WTC11 (cell line): ENCODE results near the gene SLC25A51. TPM values are rescaled to one million over a fixed set of nuclear protein-coding genes. Genes with fewer than 3 reads are reported as not detected.

Experiments used
- ATAC-seq: fragments of 200-7000 bp; cut with Tn5 transposase; 2 replicates; pipeline ENCODE4 v1.10.0; 2021; ENCODE audit warnings: mild to moderate bottlenecking, moderate library complexity
- CTCF ChIA-PET: fragments of 300-600 bp; sonication (Branson Sonifier 250); formaldehyde crosslinking; loops from one replicate; lab custom pipeline; 2021; ENCODE audit warnings: antibody characterized with exemption; lab: Charles Lee
- POLR2A ChIA-PET: fragments of 350-600 bp; sonication (Branson Sonifier 250); formaldehyde crosslinking; loops from one replicate; lab custom pipeline; 2021; ENCODE audit warnings: antibody characterized with exemption; lab: Charles Lee
- DNase-seq: peaks from one replicate; pipeline ENCODE4 v3.0.0; 2021; ENCODE audit warnings: low spot score
- H3K27ac Mint-ChIP-seq: 2 replicates; pipeline ENCODE4 v1.8.0; 2021; ENCODE audit warnings: mixed read lengths
- H3K27me3 Mint-ChIP-seq: 2 replicates; pipeline ENCODE4 v1.8.0; 2021; ENCODE audit warnings: low read depth, mild to moderate bottlenecking, moderate library complexity, mixed read lengths
- H3K36me3 Mint-ChIP-seq: 2 replicates; pipeline ENCODE4 v1.8.0; 2021; ENCODE audit warnings: mixed read lengths
- H3K4me1 Mint-ChIP-seq: 2 replicates; pipeline ENCODE4 v1.8.0; 2022; ENCODE audit warnings: mixed read lengths
- H3K4me3 Mint-ChIP-seq: 2 replicates; pipeline ENCODE4 v1.8.0; 2021; ENCODE audit warnings: mild to moderate bottlenecking, moderate library complexity, mixed read lengths
- H3K9me3 Mint-ChIP-seq: 2 replicates; pipeline ENCODE4 v1.8.0; 2021; ENCODE audit warnings: mixed read lengths
- ARID4B ChIP-seq: sonication (generic); formaldehyde crosslinking; IDR thresholded peaks from 2 replicates; pipeline ENCODE4 v1.8.0; 2023; ENCODE audit warnings: missing genetic modification reagents, mild to moderate bottlenecking, borderline replicate concordance
- FOXJ3 ChIP-seq: sonication (generic); formaldehyde crosslinking; IDR thresholded peaks from 2 replicates; pipeline ENCODE4 v1.9.0; 2021; ENCODE audit warnings: missing genetic modification reagents, mild to moderate bottlenecking, borderline replicate concordance
- KAT7 ChIP-seq: sonication (generic); formaldehyde crosslinking; IDR thresholded peaks from 2 replicates; pipeline ENCODE4 v1.8.1; 2023; ENCODE audit warnings: missing genetic modification reagents, mild to moderate bottlenecking, borderline replicate concordance
- MYBL2 ChIP-seq: sonication (generic); formaldehyde crosslinking; IDR thresholded peaks from 2 replicates; pipeline ENCODE4 v1.8.1; 2023; ENCODE audit warnings: mild to moderate bottlenecking, moderate library complexity, missing genetic modification reagents
- SMAD4 ChIP-seq: sonication (generic); formaldehyde crosslinking; IDR thresholded peaks from 2 replicates; pipeline ENCODE4 v1.8.0; 2022; ENCODE audit warnings: mild to moderate bottlenecking, missing genetic modification reagents
- TCF7 ChIP-seq: sonication (generic); formaldehyde crosslinking; IDR thresholded peaks from 2 replicates; pipeline ENCODE4 v1.8.0; 2022; ENCODE audit warnings: mild to moderate bottlenecking, low read depth, missing genetic modification reagents, moderate library complexity
- total RNA-seq: library from RNA; stranded (reverse); gene quantifications from 3 replicates; pipeline ENCODE4 v1.2.3, GENCODE V29; 2021
- TF ChIP-seq, protein P1 (sequence below): sonication (generic); formaldehyde crosslinking; IDR thresholded peaks from 2 replicates; pipeline ENCODE4 v1.8.0; 2022; ENCODE audit warnings: missing genetic modification reagents
- TF ChIP-seq, protein P2 (sequence below): sonication (generic); formaldehyde crosslinking; conservative IDR thresholded peaks from 2 replicates; pipeline ENCODE4 v1.8.1; 2022; ENCODE audit warnings: mild to moderate bottlenecking, missing genetic modification reagents
- TF ChIP-seq, protein P3 (sequence below): fragments of 250-450 bp; sonication (Bioruptor Pico); IDR thresholded peaks from 2 replicates; pipeline ENCODE4 v1.9.0; 2021; ENCODE audit warnings: mild to moderate bottlenecking
- TF ChIP-seq, protein P4 (sequence below): sonication (generic); formaldehyde crosslinking; IDR thresholded peaks from 2 replicates; pipeline ENCODE4 v1.8.1; 2022; ENCODE audit warnings: mild to moderate bottlenecking, missing genetic modification reagents, moderate library complexity, borderline replicate concordance
- TF ChIP-seq, protein P5 (sequence below): sonication (generic); formaldehyde crosslinking; IDR thresholded peaks from 2 replicates; pipeline ENCODE4 v1.8.1; 2023; ENCODE audit warnings: mild to moderate bottlenecking, missing genetic modification reagents
- TF ChIP-seq, protein P6 (sequence below): sonication (generic); formaldehyde crosslinking; IDR thresholded peaks from 2 replicates; pipeline ENCODE4 v1.8.1; 2023; ENCODE audit warnings: mild to moderate bottlenecking, moderate library complexity, missing genetic modification reagents

The SLC25A51 gene
- total RNA-seq, 1 experiment from 2014 or later, result 15.4 TPM

- TF ChIP-seq, protein P1, sequence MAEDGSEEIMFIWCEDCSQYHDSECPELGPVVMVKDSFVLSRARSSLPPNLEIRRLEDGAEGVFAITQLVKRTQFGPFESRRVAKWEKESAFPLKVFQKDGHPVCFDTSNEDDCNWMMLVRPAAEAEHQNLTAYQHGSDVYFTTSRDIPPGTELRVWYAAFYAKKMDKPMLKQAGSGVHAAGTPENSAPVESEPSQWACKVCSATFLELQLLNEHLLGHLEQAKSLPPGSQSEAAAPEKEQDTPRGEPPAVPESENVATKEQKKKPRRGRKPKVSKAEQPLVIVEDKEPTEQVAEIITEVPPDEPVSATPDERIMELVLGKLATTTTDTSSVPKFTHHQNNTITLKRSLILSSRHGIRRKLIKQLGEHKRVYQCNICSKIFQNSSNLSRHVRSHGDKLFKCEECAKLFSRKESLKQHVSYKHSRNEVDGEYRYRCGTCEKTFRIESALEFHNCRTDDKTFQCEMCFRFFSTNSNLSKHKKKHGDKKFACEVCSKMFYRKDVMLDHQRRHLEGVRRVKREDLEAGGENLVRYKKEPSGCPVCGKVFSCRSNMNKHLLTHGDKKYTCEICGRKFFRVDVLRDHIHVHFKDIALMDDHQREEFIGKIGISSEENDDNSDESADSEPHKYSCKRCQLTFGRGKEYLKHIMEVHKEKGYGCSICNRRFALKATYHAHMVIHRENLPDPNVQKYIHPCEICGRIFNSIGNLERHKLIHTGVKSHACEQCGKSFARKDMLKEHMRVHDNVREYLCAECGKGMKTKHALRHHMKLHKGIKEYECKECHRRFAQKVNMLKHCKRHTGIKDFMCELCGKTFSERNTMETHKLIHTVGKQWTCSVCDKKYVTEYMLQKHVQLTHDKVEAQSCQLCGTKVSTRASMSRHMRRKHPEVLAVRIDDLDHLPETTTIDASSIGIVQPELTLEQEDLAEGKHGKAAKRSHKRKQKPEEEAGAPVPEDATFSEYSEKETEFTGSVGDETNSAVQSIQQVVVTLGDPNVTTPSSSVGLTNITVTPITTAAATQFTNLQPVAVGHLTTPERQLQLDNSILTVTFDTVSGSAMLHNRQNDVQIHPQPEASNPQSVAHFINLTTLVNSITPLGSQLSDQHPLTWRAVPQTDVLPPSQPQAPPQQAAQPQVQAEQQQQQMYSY (CRISPR knock-in tag), result no peak
- TF ChIP-seq, protein P2, sequence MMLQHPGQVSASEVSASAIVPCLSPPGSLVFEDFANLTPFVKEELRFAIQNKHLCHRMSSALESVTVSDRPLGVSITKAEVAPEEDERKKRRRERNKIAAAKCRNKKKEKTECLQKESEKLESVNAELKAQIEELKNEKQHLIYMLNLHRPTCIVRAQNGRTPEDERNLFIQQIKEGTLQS (CRISPR knock-in tag), result no peak
- TF ChIP-seq, protein P3, sequence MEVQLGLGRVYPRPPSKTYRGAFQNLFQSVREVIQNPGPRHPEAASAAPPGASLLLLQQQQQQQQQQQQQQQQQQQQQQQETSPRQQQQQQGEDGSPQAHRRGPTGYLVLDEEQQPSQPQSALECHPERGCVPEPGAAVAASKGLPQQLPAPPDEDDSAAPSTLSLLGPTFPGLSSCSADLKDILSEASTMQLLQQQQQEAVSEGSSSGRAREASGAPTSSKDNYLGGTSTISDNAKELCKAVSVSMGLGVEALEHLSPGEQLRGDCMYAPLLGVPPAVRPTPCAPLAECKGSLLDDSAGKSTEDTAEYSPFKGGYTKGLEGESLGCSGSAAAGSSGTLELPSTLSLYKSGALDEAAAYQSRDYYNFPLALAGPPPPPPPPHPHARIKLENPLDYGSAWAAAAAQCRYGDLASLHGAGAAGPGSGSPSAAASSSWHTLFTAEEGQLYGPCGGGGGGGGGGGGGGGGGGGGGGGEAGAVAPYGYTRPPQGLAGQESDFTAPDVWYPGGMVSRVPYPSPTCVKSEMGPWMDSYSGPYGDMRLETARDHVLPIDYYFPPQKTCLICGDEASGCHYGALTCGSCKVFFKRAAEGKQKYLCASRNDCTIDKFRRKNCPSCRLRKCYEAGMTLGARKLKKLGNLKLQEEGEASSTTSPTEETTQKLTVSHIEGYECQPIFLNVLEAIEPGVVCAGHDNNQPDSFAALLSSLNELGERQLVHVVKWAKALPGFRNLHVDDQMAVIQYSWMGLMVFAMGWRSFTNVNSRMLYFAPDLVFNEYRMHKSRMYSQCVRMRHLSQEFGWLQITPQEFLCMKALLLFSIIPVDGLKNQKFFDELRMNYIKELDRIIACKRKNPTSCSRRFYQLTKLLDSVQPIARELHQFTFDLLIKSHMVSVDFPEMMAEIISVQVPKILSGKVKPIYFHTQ (CRISPR knock-in tag), result no peak
- TF ChIP-seq, protein P4, sequence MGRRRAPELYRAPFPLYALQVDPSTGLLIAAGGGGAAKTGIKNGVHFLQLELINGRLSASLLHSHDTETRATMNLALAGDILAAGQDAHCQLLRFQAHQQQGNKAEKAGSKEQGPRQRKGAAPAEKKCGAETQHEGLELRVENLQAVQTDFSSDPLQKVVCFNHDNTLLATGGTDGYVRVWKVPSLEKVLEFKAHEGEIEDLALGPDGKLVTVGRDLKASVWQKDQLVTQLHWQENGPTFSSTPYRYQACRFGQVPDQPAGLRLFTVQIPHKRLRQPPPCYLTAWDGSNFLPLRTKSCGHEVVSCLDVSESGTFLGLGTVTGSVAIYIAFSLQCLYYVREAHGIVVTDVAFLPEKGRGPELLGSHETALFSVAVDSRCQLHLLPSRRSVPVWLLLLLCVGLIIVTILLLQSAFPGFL, result no peak
- TF ChIP-seq, protein P5, sequence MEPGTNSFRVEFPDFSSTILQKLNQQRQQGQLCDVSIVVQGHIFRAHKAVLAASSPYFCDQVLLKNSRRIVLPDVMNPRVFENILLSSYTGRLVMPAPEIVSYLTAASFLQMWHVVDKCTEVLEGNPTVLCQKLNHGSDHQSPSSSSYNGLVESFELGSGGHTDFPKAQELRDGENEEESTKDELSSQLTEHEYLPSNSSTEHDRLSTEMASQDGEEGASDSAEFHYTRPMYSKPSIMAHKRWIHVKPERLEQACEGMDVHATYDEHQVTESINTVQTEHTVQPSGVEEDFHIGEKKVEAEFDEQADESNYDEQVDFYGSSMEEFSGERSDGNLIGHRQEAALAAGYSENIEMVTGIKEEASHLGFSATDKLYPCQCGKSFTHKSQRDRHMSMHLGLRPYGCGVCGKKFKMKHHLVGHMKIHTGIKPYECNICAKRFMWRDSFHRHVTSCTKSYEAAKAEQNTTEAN (CRISPR knock-in tag), result no peak
Measured at GRCh38 chr9:37917801-37918664, 14.1 kb upstream of the SLC25A51 start (continued).

DNA sequence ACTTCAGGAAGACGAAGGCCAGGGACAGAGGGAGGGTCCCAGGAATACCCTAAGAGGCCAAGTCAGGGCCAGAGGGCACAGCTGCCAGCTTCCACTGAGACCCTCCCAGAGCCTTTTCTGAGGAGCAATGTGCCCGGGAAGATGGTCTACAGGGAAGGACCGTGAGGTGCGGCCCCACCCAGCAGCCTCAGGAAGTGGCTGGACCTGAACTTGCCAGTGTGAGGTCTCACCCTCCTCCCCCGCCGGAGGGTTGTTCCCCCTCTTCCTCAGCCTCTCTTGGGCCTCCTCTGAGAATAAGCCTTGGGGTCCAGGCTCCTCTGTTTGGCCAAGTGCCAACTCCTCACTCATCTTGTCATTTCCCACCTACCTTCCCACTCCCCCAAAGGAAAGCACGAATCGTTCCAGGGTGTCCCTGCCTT lies 13.4 kb upstream of the SLC25A51 start:
- peaks cover 29% of the 10 kb centered on the region for H3K4me1 Mint-ChIP-seq
- no peaks in the 10 kb centered on the region; the same call in 1 of the 2 replicates for H3K36me3 Mint-ChIP-seq
- DNase-seq, result no peak
- TF ChIP-seq MYBL2, result no peak
- TF ChIP-seq TCF7 (CRISPR knock-in tag), result 0 out of 2 replicates have a peak, but pooled peaks have one; percentile 31
- no peaks in the 10 kb centered on the region for H3K9me3 Mint-ChIP-seq
- H3K4me3 Mint-ChIP-seq, result no peak overlapping the region
- no peak overlapping the region; the same call in 1 of the 2 replicates for H3K27ac Mint-ChIP-seq
- no peaks in the 10 kb centered on the region; the same call in 1 of the 2 replicates for H3K27me3 Mint-ChIP-seq
- POLR2A ChIA-PET, result no interaction called here
- CTCF ChIA-PET, result interaction anchor here (0.6 to 1.2 kb wide), 2 partner anchors 221 to 347 kb away, joined by 3 to 4 read pairs; no protein-coding TSS in a partner anchor
- no peak for ATAC-seq

DNA sequence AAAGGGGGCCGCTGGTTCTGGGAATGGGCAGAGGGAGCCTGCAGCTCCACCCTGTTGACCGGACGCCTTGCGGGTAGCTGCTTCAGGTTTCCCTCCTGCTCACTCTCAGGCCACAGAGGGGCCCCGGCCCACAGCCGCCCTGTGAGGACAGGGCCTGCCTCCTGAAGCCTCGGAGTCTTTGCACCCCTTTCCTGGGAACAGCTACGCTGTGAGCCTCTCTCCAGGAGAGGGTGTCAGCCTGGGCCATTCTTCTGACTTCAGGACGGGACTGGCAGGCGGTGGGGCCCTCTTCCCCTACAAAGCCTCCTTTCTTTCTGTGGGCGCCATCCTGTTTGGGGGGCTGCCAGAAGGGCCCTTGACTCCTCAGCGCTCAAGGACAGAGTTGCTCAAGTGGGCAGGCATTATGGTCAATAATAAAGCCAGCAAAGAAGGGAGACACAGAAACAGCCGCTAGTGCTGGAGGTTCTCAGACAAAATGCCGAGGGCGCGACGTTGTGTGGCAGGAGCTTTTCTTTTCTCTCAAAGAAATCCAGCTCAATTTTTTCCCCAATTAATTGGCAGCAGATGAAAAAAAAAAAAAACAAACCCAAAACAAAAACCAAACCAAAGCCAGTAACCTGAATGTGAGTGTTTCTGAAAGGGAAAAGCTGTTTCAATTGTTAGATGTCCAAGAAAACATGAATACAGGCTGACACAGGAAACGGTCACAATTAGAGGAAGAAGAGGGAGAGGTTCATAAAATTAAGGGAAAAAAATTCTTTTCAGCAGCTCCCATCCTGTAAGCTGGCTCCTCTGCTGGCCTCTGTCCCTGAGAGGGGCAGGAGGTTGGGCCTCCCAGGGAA lies 12.8 kb upstream of the SLC25A51 start:
- H3K4me3 Mint-ChIP-seq, result no peak overlapping the region
- no peaks in the 10 kb centered on the region; the same call in 1 of the 2 replicates for H3K36me3 Mint-ChIP-seq
- POLR2A ChIA-PET, result interaction anchor here (0.6 kb wide), 1 partner anchor 85 kb away, joined by 3 read pairs; no protein-coding TSS in a partner anchor
- no peak overlapping the region; the same call in 1 of the 2 replicates for H3K27ac Mint-ChIP-seq
- peaks cover 26% of the 10 kb centered on the region for H3K4me1 Mint-ChIP-seq
- ATAC-seq (no peak), DNase-seq (no peak)
- no peaks in the 10 kb centered on the region; the same call in 1 of the 2 replicates for H3K27me3 Mint-ChIP-seq
- H3K9me3 Mint-ChIP-seq, result no peaks in the 10 kb centered on the region
- CTCF ChIA-PET, result interaction anchor here (1.2 to 2.0 kb wide), 2 partner anchors 171 to 221 kb away, joined by 4 to 5 read pairs; no protein-coding TSS in a partner anchor
- TF ChIP-seq FOXJ3 (CRISPR knock-in tag), result no peak
- no peak for TF ChIP-seq KAT7 (CRISPR knock-in tag)
- no peak for TF ChIP-seq ARID4B (CRISPR knock-in tag)
- TF ChIP-seq SMAD4 (CRISPR knock-in tag), result no peak
- TF ChIP-seq, protein P6, sequence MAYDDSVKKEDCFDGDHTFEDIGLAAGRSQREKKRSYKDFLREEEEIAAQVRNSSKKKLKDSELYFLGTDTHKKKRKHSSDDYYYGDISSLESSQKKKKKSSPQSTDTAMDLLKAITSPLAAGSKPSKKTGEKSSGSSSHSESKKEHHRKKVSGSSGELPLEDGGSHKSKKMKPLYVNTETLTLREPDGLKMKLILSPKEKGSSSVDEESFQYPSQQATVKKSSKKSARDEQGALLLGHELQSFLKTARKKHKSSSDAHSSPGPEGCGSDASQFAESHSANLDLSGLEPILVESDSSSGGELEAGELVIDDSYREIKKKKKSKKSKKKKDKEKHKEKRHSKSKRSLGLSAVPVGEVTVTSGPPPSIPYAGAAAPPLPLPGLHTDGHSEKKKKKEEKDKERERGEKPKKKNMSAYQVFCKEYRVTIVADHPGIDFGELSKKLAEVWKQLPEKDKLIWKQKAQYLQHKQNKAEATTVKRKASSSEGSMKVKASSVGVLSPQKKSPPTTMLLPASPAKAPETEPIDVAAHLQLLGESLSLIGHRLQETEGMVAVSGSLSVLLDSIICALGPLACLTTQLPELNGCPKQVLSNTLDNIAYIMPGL, result no peak
